HG03060 (cell line): ENCODE measurements around the gene IRF4.

ENCODE experiments used
- ATAC-seq: cut with Tn5 transposase; IDR thresholded peaks from one replicate; pipeline ENCODE4 v1.9.1; 2021; ENCODE audit warnings: low read depth, moderate number of reproducible peaks; ENCODE audit not compliant: unreplicated experiment

IRF4 gene

GRCh38 chr6:436308-437036 is 44.9 kb downstream of the IRF4 start:
- ATAC-seq, result no peak

- no peak for ATAC-seq
Observed at GRCh38 chr6:437037-437392, 45.5 kb downstream of the IRF4 start.

- no peak for ATAC-seq
Observed at GRCh38 chr6:438634-439170, 47.1 kb downstream of the IRF4 start.

- ATAC-seq, result no peak
Observed at GRCh38 chr6:439641-440167, 48.2 kb downstream of the IRF4 start.

- ATAC-seq, result no peak
Observed at GRCh38 chr6:441126-441920, 49.8 kb downstream of the IRF4 start.

GRCh38 chr6:443621-444159 is 52.1 kb downstream of the IRF4 start:
- no peak for ATAC-seq

- ATAC-seq, result no peak
Observed at GRCh38 chr6:444653-445275, 53.2 kb downstream of the IRF4 start.

- ATAC-seq, result no peak
Observed at GRCh38 chr6:445571-446417, 54.2 kb downstream of the IRF4 start.

- ATAC-seq, result no peak
Observed at GRCh38 chr6:446418-447366, 55.1 kb downstream of the IRF4 start.

GRCh38 chr6:447381-448165 is 56.0 kb downstream of the IRF4 start:
- ATAC-seq, result no peak

GRCh38 chr6:448296-449056 is 56.9 kb downstream of the IRF4 start:
- no peak for ATAC-seq

- no peak for ATAC-seq
Observed at GRCh38 chr6:449057-449430, 57.5 kb downstream of the IRF4 start.

GRCh38 chr6:449486-450419 is 58.2 kb downstream of the IRF4 start:
- no peak for ATAC-seq

- no peak for ATAC-seq
Observed at GRCh38 chr6:451336-451735, 59.8 kb downstream of the IRF4 start.

- no peak for ATAC-seq
Observed at GRCh38 chr6:451847-452246, 60.3 kb downstream of the IRF4 start.

GRCh38 chr6:452301-453067 is 60.9 kb downstream of the IRF4 start:
- no peak for ATAC-seq
